ENCODE results near the gene PIK3C2G. TPM values are rescaled to one million over a fixed set of nuclear protein-coding genes. Genes with fewer than 3 reads are reported as not detected.
"Not testable (repeated sequence)": the region's sequence is repeated elsewhere in the genome, so short reads cannot be mapped to it uniquely, and the experiment has no call there.

The PIK3C2G gene
- total RNA-seq, 1 donor from 2014 or later: 0.26 TPM

- FAIRE-seq: no peak
- Histone ChIP-seq H3K4me3 (ENCODE audit: low read depth, low read length) (no peak overlapping the region), H3K36me3 (ENCODE audit: control insufficient read depth, insufficient read depth, low read length) (no peaks in the 10 kb centered on the region), H3K27me3 (ENCODE audit: control insufficient read depth, insufficient read depth, low read length) (no peaks in the 10 kb centered on the region)
- TF ChIP-seq, protein P1, sequence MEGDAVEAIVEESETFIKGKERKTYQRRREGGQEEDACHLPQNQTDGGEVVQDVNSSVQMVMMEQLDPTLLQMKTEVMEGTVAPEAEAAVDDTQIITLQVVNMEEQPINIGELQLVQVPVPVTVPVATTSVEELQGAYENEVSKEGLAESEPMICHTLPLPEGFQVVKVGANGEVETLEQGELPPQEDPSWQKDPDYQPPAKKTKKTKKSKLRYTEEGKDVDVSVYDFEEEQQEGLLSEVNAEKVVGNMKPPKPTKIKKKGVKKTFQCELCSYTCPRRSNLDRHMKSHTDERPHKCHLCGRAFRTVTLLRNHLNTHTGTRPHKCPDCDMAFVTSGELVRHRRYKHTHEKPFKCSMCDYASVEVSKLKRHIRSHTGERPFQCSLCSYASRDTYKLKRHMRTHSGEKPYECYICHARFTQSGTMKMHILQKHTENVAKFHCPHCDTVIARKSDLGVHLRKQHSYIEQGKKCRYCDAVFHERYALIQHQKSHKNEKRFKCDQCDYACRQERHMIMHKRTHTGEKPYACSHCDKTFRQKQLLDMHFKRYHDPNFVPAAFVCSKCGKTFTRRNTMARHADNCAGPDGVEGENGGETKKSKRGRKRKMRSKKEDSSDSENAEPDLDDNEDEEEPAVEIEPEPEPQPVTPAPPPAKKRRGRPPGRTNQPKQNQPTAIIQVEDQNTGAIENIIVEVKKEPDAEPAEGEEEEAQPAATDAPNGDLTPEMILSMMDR (IDR thresholded peaks at IDR 0.05; ENCODE audit: insufficient read depth, low read length, severe bottlenecking): no peak
- DNase-seq (ENCODE audit: low read depth): no peak
Observed at GRCh38 chr12:18486036-18486435, 224.7 kb downstream of the PIK3C2G start.

DNA sequence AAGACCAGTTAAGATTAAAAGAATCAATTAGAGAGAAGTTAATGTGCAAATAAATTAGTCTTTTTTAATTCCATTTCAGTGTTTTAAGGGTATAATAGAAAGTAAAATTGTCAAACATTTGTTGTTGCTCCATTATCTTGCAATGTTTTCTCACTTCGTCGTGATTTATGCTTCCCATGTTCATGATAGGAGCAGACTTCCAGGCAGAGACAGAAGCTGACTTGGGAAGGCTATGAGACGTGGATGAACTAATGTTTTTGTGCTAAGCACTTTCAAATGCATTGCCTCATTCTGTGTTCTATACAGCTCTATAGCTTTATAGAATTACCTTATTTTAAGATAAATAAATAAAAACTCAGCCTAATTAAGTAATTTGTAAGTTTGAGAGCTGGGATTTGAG lies 226.2 kb downstream of the PIK3C2G start:
- TF ChIP-seq, protein P1 (IDR thresholded peaks at IDR 0.05; ENCODE audit: insufficient read depth, low read length, severe bottlenecking): no peak
- H3K36me3 ChIP-seq (ENCODE audit: control insufficient read depth, insufficient read depth, low read length): no peaks in the 10 kb centered on the region
- H3K4me3 ChIP-seq (ENCODE audit: low read depth, low read length): no peak overlapping the region
- FAIRE-seq (no peak), DNase-seq (ENCODE audit: low read depth) (no peak)
- H3K27me3 ChIP-seq (ENCODE audit: control insufficient read depth, insufficient read depth, low read length): no peaks in the 10 kb centered on the region

- DNase-seq (ENCODE audit: low read depth): peak; percentile 50
- TF ChIP-seq, protein P1 (IDR thresholded peaks at IDR 0.05; ENCODE audit: insufficient read depth, low read length, severe bottlenecking): no peak
- Histone ChIP-seq H3K4me3 (ENCODE audit: low read depth, low read length) (no peak overlapping the region), H3K36me3 (ENCODE audit: control insufficient read depth, insufficient read depth, low read length) (no peaks in the 10 kb centered on the region), H3K27me3 (ENCODE audit: control insufficient read depth, insufficient read depth, low read length) (no peaks in the 10 kb centered on the region)
- FAIRE-seq: no peak
Observed at GRCh38 chr12:18492372-18493025, 231.2 kb downstream of the PIK3C2G start.

GRCh38 chr12:18496156-18496555 lies 234.8 kb downstream of the PIK3C2G start:
- no peak for DNase-seq (ENCODE audit: low read depth)
- FAIRE-seq: no peak
- TF ChIP-seq, protein P1 (IDR thresholded peaks at IDR 0.05; ENCODE audit: insufficient read depth, low read length, severe bottlenecking): no peak
- Histone ChIP-seq H3K27me3 (ENCODE audit: control insufficient read depth, insufficient read depth, low read length) (no peaks in the 10 kb centered on the region), H3K36me3 (ENCODE audit: control insufficient read depth, insufficient read depth, low read length) (no peaks in the 10 kb centered on the region), H3K4me3 (ENCODE audit: low read depth, low read length) (no peak overlapping the region)

DNA sequence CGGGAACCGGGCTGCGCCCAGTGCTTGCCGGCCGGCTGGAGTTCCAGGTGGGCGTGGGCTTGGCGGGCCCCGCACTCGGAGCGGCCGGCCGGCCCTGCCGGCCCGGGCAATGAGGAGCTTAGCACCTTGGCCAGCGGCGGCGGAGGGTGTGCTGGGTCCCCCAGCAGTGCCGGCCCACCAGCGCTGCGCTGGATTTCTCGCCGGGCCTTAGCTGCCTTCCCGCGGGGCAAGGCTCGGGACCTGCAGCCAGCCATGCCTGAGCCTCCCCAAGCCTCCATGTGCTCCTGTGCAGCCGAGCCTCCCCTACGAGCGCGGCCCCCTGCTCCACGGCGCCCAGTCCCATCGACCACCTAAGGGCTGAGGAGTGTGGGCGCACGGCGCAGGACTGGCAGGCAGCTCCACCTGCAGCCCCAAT lies 238.8 kb downstream of the PIK3C2G start:
- H3K4me3 ChIP-seq (ENCODE audit: low read depth, low read length); FAIRE-seq; DNase-seq (ENCODE audit: low read depth); H3K27me3 ChIP-seq (ENCODE audit: control insufficient read depth, insufficient read depth, low read length); H3K36me3 ChIP-seq (ENCODE audit: control insufficient read depth, insufficient read depth, low read length): not testable (repeated sequence)

- FAIRE-seq; H3K36me3 ChIP-seq (ENCODE audit: control insufficient read depth, insufficient read depth, low read length); H3K4me3 ChIP-seq (ENCODE audit: low read depth, low read length); H3K27me3 ChIP-seq (ENCODE audit: control insufficient read depth, insufficient read depth, low read length); DNase-seq (ENCODE audit: low read depth): not testable (repeated sequence)
Observed at GRCh38 chr12:18500736-18501135, 239.4 kb downstream of the PIK3C2G start.

DNA sequence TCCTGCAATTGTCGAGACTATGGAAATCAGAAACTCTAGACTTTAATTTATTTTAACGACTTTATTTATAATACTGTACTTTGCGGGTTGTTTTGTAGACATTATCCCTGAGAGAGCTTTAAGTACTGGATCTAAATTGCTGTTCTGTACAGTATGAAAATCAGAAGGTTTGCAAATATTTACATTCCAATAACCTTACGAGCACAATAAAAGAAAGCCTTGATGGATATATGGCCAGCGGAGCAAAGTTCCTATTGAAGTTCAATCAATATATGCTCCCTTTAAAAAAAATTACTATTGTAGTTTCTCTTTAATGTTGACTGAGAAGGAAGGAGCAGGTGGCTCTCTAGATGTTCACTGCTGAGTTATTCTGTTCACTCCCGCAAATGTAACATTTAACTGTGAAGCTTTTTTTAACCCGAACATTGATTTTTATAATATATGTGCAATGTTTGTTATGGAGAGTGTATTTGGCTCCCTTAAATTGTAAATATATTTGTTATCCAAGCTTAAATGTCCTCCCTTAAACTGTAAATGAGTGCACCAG lies 241.2 kb downstream of the PIK3C2G start:
- Histone ChIP-seq H3K4me3 (ENCODE audit: low read depth, low read length) (no peak overlapping the region), H3K36me3 (ENCODE audit: control insufficient read depth, insufficient read depth, low read length) (no peaks in the 10 kb centered on the region), H3K27me3 (ENCODE audit: control insufficient read depth, insufficient read depth, low read length) (no peaks in the 10 kb centered on the region)
- TF ChIP-seq, protein P1 (IDR thresholded peaks at IDR 0.05; ENCODE audit: insufficient read depth, low read length, severe bottlenecking): no peak
- DNase-seq (ENCODE audit: low read depth) (no peak), FAIRE-seq (no peak)

All from bronchial epithelial cell (primary cell).